SKM-1 treated with dmso at 0.1 percent for 144 hours (cell line): ENCODE measurements around the gene C4orf36.
A peak's percentile ranks its signal among the peaks of the same experiment; 100 is the strongest.

ENCODE experiments used
- DNase-seq: peaks from one replicate; lab custom pipeline; 2025; ENCODE audit not compliant: unreplicated experiment; lab: John Stamatoyannopoulos, UW

The C4orf36 gene, protein sequence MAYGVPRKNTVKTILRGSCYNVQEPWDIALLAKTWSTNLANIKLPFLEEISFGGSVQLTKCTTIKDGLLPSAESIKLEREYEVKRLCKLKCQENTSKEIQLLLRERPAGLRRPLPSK

DNA sequence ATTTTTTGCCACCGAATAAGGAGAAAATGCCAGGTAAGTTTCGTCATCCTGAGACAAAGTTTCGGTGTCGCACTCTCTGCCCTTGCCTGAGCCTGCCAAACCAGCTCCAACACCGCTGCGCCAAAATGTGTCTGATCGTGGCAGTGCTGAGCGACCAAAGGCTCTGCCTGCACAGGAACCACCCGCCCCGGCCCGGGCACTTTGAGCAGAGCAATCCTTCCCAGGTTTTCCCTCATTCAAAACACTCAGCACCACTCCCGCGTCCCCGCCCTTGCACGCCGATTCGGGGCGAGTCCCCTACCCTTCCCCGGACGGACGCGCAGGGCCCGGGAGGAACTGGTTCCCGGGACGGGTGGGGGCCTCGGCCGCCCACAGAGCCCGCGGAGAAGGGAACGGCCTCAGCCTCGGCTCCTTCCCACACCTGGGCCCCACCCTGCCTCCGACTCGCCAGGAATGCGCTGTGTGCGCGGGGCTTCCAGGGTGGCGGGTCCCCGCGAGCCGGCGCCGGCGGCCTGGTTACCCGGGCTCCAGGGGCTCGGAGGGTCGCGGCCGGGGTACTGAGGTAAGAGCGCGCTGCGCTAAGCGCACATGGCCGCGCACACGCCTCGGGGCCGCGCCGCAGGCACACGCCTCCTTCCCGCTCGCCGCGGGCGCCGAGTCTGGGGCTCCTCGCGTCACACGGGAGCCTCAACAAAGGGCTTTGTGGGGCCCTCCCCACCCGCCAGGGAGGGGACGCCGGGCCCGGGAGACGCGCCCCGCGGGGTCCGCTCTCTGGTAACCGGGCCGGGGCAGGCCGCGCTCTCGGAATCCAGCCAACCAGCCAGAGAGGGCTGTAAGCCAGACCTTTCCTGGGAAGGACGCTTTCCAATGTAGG, at the start of gene C4orf36:
C4orf36 (minus strand) TSS at position 661 of the 874 bp plus-strand sequence. CDS start 902 bp downstream, outside the sequence.
- peak; percentile 42 for DNase-seq

DNA sequence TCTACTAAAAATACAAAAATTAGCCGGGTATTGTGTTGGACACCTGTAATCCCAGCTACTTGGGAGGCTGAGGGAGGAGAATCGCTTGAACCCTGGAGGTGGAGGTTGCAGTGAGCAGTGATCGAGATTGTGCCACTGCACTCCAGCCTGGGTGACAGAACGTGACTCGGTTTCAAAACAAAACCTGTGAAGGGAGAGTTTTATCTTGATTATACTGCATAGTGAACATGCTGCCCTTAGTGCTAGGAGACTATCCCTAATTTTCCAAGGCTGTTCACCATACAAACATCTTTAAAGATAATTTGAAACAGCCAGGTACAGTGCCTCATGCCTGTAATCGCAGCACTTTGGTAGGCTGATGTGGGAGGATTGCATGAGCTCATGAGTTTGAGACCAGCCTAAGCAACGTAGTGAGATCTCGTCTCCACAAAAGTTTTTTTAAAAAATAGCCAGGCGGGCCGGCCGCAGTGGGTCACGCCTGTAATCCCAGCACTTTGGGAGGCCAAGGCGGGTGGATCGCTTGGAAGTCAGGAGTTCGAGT, 48.8 kb upstream of the C4orf36 start:
- no peak for DNase-seq

DNA sequence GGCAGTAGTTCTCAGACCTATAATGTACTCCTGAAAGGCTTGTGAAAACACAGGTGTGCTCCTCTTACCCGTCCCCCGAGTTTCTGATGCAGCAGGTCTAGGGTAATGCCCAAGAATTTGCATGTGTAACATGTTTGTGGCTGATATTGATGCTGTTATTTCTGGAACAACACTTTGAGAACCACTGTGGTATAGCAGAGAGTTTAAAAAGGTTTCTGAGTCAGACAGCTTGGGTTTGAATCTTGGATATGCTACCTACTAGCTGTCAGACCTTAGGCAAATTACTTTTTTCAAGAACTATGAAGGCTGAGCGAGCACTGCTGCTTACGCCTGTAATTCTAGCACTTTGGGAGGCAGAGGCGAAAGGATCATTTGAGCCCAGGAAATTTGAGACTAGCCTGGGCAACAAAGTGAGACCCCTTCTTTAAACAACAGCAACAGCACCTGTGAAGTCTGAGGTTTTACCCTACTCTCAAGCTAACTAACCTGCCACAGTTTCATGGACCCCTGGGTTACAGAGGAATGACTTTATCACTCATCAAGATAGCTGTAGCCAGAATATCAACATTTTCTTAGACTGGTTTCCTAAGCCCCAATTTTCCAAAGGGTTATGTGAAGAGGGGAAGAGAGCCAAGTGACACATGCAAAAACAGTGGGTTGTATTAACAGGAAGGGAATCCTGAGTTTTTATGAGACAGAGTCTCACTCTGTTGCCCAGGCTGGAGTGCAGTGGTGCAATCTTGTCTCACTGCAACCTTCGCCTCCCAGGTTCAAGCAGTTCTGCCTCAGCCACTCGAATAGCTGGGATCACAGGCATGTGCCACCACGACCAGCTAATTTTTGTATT, 47.7 kb upstream of the C4orf36 start:
- DNase-seq = no peak

DNA sequence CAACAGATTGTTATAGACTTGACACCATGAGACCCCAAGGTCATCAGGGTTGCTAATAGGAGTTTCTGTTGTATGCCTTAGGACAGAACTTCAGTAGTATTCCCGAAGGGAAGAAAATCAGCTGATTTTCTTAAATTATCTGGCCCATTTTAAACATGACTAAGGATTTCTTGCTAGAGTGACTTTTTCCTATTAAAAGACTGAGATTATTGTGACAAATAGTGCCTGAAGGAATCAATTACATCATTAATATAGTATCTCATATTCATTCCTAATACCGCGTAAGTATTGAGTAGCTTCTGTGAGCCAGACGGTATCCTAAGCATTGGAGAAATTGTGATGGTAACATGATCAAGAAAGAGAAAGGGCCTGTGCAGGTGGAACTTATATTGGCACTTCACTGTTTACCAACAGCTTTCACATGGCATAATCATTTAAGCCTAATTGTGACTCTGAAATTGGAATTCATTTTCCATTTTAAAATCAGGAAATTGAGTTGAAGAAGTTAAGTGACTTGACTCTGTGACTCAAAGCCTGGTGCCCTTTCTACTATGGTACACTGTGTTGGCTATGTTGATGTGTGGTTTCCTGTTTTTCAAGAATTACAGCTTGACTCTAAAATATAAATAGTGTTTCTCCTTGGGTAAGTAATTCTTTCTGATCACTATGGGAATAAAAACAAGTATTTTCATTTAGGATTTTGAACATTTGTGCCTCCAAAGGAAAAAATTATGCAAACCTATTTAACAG, 46.7 kb upstream of the C4orf36 start:
- DNase-seq = no peak

DNA sequence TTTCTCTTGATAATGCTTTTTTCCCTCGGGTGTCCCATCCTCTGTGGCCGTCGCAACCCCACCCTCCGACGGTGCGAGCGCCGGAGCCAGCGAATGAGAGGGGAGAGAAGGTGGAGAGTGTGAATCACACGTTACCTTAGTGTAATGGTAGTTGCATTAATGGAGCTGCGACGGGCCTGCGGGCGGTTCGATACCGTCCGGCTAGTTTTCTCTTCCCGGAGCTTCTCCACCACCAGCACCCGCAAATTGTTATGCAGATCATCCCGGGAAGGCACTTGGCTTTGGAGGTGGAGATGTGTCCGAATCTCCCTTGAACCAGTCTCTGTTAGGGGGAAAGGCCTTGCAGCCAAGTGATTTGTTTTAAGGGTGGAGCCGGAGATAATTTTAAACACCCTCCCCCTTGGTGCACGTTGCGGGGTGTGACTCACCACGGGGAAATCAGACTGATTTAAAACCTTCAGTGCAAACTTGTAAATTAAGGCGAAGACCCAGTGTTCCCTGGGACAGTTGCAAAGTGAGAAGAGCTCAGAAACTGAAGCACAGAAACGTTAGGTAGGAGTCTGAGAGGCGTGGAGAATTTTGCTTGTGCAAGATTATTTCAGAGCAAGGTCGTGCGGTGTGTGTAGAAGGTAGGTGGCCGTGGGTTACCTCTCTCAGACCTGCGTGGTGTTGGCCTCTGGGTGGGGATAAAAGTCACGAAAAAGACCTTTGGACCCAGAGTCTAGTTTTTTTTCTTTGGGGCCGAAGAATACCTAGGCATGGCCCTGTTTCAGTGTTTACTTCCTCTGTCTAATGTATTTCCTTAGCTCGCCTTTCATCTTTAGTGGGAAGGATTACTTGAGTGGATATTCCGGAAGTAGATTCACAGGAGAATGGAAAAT, 43.9 kb upstream of the C4orf36 start:
- DNase-seq = peak; percentile 70

DNA sequence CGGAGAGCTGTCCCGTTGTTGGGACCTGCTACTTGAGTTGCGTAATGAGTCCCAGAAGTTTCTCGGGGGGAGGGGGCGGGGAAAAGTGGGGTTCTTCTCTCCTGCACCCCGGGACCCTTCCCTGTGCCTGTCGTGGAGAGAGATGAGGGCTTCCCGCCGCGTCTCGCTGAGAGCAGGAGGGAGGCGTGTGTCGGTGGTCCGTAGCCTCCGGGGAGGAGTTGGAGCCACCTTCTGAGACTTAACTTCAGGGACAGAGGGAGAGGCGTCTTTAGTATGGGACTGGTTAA, 43.3 kb upstream of the C4orf36 start:
- no peak for DNase-seq

DNA sequence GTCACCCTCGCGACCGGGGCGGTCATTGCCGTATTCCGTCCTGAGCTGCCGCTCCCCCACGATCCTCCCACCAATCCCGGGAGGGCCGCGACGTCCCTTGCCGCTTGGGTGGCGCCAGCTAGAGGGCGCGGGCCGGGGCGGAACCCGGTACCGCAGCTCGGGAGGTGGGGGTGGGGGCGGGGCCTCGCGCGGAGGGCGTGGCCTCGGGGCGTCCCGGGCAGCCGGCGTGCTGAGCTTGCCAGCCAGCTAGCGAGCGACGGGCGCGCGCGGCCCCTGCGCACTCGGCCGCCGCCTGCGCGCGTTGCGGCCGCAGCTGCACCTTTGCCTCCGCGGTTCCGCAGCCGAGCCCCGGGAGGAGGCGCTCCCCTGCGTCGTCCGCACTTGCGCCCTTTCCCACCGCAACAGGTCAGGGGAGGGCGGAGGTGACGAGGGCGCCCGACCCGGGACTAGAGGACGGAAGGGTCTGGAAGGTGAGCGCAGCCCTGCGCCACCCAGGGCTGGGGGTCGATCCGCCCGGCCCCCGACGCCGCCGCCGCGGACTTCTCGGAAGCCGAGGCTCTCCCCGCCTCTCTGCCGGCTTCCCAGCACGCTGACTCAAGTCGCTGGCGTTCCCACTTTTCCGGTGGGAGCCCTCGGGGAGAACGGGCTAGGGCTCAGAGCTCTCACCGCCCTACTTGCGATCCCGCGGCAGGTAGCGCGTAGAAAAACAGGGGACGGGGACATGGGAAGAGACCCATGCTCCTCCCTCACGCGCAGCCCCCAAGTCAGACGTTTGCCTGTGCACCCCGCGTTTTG, 42.7 kb upstream of the C4orf36 start, which contains the start of gene AFF1:
AFF1 (plus strand) TSS at position 241 of the 795 bp plus-strand sequence. CDS start 13,523 bp downstream, outside the sequence.
- DNase-seq = peak; percentile 81

DNA sequence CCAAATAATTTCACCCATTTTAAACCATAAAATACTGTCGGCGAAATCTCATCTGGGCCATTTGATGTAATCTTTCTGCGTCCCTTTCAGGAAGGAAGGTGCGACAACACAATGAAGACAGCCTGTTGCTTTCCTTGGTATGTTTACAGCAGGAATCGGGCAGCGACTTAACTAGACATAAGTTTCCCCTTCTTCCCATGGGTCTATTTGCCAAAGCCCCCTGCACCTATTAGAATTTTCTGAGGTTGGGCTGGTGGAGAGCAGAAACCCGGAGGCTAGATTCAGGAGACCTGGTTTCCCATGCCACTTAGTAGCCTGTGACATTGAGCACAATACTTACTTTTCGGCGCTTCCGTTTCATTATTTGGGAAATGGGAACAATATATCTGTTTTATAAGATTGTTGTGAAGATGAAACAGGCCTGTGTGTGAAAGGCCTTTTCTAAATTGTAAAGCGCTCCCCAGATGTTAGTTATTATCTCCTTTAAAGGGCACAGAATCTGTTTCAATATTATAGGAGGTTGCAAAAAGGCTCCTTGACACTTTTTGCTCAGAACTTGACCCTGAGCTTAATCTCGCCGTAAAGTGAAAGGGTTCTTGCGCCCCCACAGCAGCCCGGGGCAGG, 42.0 kb upstream of the C4orf36 start:
- no peak for DNase-seq

DNA sequence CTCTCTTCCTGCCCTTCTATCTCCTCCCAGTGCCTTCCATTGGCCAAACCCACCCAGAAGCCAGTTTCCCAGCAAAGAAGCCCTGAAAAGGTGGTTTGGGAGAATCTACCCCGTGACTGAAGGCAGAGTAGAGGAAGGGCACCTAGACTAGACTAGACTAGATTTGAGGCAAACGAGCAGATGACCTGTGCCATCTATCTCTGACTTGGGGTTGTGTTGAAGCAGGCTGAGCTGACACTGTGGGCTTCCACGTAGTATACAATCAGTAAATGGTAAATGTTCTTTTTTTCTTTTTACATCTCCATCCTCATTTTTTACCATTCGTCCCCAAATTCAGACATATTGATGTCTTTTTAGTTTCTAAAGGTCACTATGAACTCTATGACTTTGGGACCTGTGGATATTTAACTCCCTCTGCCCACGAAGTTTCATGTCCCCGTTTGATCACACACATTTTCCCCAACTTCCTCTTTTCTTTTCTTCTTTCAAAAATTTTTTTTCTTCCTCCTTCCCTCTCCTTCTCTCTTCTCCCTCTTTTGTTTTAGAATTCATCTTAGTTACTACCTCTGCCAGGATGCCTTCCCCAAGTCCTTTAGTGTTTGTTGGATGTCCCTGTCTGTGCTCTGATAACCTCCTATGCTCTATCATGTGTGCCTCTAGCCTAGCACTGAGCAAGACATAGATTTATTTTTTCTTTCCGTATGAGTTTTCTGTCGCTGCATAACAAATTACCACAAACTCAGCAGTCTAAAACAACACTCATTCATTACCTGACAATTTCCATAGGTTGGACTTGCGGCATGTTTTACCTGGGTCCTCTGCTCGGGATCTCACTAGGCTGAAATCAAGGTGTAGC, 36.4 kb upstream of the C4orf36 start:
- peak; percentile 32 for DNase-seq

DNA sequence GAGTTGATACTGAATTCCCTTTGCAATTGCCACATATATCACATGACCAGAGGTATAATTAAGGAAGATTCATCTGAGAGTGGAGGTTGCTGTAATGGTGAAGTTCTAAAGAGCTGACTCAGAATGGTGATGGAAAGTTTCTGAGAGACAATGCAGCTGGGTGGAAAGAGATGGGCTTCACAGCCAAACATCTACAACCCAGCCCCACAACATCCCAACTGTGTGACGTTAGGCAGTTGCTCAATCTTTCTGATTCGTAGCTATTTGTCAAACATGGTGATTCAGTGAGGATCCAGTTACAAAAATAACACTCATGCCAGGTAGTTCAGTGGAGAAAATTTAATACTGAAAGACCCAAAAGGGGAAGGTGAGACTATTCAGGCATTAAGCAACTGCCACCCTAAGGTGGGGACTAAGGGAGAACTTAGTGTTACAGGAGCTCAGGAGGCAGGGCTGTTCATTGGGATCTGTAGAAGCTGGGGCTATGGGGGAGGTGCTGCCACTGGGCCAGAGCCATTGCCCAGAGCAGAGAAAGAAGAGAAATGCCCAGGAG, 35.7 kb upstream of the C4orf36 start:
- DNase-seq = no peak

DNA sequence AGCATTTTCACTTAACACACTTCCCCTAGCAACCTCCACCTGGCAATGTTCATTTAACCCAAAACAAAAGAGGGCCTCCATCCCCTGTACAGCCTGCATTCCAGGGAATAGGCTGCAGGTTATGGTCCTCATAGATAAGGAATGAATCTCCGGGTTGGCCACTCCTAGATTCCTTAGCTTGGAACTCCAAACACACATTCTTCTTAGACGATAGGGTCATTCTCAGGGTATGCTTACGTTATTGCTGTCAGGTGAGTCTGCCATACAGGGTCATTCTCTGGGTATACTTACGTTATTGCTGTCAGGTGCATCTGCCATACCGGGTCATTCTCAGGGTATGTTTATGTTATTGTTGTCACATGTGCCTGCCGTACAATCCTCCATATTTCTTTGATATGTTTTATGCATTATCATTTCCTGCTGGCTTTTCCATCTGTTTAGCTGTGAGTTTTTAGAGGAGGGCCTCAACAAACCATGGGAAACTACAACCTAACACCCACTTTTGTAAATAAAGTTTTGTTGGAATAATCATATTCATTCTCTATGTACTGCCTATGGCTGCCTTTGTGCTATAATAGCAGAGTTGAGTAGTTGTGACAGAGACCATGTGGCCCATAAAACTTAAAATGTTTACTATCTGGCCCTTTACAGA, 34.3 kb upstream of the C4orf36 start:
- no peak for DNase-seq

DNA sequence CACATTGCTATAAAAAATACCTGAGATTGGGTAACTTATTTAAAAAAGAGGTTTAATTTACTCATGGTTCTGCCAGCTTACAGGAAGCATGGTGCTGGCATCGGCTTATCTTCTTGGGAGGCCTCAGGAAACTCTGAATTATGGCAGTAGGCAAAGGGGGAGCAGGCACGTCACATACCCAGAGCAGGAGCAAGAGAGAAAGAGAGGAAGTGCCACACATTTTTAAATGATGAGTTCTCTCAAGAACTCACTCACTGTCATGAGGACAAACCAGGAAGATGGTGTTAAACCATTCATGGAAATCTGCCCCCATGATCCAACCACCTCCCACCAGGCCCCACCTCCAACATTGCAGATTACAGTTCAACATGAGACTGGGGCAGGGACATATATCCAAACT, 32.6 kb upstream of the C4orf36 start:
- DNase-seq = no peak

DNA sequence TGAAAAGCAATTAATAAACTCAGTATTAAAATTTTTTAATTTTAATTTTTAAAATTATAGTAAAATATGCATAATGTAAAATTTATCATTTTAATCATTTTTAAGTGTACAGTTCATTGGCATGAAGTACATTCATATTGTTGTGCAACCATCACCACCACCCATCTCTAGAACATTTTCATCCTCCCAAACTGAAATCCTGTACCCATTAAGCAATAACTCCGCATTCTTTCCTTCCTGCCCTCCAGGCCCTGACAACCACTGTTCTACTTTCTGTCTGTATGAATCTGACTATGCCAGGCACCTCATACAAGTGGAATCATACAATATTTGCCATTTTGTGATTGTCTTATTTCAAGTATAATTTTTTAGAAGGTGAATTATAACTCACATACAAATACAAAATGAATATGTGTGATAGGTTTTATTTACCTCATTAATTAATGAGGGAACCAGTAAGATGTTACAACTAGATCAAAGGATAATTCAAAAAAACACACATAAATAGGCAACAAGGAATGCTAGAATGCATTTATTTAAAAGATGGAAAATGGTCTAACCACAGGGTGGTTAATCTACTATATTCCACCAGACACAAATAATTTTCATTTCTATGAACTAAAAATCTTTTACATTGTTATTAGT, 29.5 kb upstream of the C4orf36 start:
- no peak for DNase-seq

DNA sequence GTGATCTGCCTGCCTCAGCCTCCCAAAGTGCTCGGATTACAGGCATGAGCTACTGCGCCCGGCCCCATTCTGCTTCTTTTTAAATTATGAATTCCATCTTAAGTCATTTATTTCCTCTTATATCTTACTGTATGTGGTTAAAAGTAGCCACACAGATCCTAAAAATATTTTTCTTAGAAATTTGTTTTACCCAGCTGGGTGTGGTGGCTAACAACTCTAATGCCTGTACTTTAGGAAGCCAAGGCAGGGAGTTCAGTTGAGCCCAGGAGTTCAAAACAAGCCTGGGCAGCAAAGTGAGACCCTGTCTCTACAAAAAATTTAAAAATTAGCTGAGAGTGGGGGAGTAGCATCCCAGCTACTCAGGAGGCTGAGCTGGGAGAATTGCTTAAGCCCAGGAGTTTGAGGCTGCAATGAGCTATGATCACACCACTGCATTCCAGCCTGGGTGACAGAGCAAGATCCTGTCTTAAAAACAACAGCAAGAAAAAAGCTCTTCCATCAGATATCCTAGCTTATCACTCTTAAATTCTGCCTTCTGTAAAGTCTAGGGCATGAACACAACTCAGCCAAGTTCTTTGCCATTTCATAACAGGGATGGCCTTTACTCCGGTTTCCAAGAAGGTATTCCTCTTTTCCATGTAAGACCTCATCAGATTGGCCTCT, 27.5 kb upstream of the C4orf36 start:
- no peak for DNase-seq

DNA sequence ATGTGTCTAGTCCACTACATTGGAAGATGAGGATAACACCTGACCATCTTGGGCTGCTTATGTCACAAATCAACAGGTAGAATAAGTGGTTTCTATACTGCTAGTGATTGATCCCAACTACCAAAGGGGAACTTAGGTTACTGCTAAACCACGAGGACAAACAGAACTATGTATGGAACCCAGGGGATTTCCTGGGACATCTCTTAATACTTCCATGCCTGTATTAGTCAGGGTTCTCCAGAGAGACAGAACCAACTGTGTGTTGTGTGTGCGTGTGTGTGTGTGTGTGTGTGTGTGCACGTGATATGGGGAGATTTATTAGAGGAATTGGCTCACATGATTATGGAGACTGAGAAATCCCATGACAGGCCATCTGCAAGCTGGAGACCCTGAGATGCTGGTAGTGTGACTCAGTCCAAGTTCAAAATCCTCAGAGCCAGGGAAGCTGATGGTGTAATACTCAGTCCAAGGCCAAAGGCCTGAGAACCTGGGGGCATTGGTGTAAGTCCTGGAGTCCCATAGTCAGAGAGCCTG, 26.4 kb upstream of the C4orf36 start:
- no peak for DNase-seq
